Mesothelial cell of epicardium (in vitro differentiated cells): ENCODE data around the gene VPS41. TPM values are rescaled to one million over a fixed set of nuclear protein-coding genes. Genes with fewer than 3 reads are reported as not detected.

Experiments used
- DNase-seq, 2 experiments: peaks; one replicate each; pipeline ENCODE4 v3.0.0; 2021; ENCODE audit warnings: low spot score in 2 of 2; ENCODE audit not compliant: unreplicated experiment in 2 of 2
- H3K27ac Mint-ChIP-seq: 2 replicates; pipeline ENCODE4 v1.8.0; 2021; ENCODE audit warnings: mixed read lengths
- H3K27me3 Mint-ChIP-seq: 2 replicates; pipeline ENCODE4 v1.8.0; 2021; ENCODE audit warnings: low read depth, mixed read lengths
- H3K36me3 Mint-ChIP-seq: 2 replicates; pipeline ENCODE4 v1.8.0; 2021; ENCODE audit warnings: mixed read lengths
- H3K4me1 Mint-ChIP-seq: 2 replicates; pipeline ENCODE4 v1.8.0; 2021; ENCODE audit warnings: mixed read lengths
- H3K4me3 Mint-ChIP-seq: 2 replicates; pipeline ENCODE4 v1.8.0; 2021; ENCODE audit warnings: mild to moderate bottlenecking, moderate library complexity, mixed read lengths
- H3K9me3 Mint-ChIP-seq: 2 replicates; pipeline ENCODE4 v1.8.0; 2021; ENCODE audit warnings: mixed read lengths
- CTCF ChIP-seq: fragments of 200-600 bp; sonication (generic); IDR thresholded peaks from one replicate; pipeline ENCODE4 v1.5.0; 2021; ENCODE audit warnings: antibody characterized with exemption; ENCODE audit not compliant: unreplicated experiment
- total RNA-seq: library from RNA; stranded (reverse); gene quantifications from 3 replicates; pipeline ENCODE4 v1.2.1, GENCODE V29; 2021

The VPS41 gene
- total RNA-seq, 1 donor from 2014 or later: 104 TPM

- Mint-ChIP-seq H3K27me3 (no peaks in the 10 kb centered on the region), H3K27ac (no peak overlapping the region), H3K4me3 (no peak overlapping the region), H3K9me3 (no peaks in the 10 kb centered on the region), H3K4me1 (no peaks in the 10 kb centered on the region), H3K36me3 (peaks cover 13% of the 10 kb centered on the region)
- DNase-seq: no peak
- no peak for TF ChIP-seq CTCF
These were observed 151.1 kb downstream of the VPS41 start for GRCh38 chr7:38757931-38758330.

- no peak overlapping the region for H3K4me3 Mint-ChIP-seq
- no peak for TF ChIP-seq CTCF
- H3K4me1 Mint-ChIP-seq: no peaks in the 10 kb centered on the region
- peaks cover 25% of the 10 kb centered on the region for H3K36me3 Mint-ChIP-seq
- no peak overlapping the region for H3K27ac Mint-ChIP-seq
- no peak for DNase-seq
- no peaks in the 10 kb centered on the region for H3K9me3 Mint-ChIP-seq
- no peaks in the 10 kb centered on the region for H3K27me3 Mint-ChIP-seq
These were observed 152.5 kb downstream of the VPS41 start for GRCh38 chr7:38756521-38756920.

GRCh38 chr7:38753347-38753746 is 155.6 kb downstream of the VPS41 start:
- no peaks in the 10 kb centered on the region for H3K9me3 Mint-ChIP-seq
- no peaks in the 10 kb centered on the region for H3K27me3 Mint-ChIP-seq
- no peak for DNase-seq
- TF ChIP-seq CTCF: no peak
- H3K4me1 Mint-ChIP-seq: no peaks in the 10 kb centered on the region
- H3K4me3 Mint-ChIP-seq: no peak overlapping the region
- H3K36me3 Mint-ChIP-seq: peaks cover 34% of the 10 kb centered on the region
- no peak overlapping the region for H3K27ac Mint-ChIP-seq

DNA sequence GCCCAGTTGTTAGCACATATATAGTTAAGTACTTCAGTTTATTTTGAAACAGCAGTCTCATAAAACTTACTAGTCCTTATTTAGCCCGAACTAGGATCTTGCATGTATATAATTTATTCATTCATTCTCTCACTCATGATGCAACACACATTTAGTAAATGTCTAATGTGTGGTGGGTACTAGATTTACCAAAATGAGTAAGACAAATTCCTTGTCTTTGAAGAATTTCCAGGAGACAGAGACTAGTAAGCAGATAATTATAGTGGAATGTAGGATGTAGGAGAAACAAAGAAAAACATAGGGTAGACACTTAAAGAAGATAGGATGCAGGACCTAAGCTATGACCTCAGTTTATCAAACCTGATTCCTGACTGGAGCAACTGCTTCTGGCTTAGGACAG is 157.6 kb downstream of the VPS41 start:
- Mint-ChIP-seq H3K27me3 (no peaks in the 10 kb centered on the region), H3K4me1 (no peaks in the 10 kb centered on the region), H3K4me3 (no peak overlapping the region), H3K27ac (no peak overlapping the region), H3K36me3 (peaks cover 39% of the 10 kb centered on the region), H3K9me3 (no peaks in the 10 kb centered on the region)
- TF ChIP-seq CTCF: no peak
- no peak for DNase-seq

DNA sequence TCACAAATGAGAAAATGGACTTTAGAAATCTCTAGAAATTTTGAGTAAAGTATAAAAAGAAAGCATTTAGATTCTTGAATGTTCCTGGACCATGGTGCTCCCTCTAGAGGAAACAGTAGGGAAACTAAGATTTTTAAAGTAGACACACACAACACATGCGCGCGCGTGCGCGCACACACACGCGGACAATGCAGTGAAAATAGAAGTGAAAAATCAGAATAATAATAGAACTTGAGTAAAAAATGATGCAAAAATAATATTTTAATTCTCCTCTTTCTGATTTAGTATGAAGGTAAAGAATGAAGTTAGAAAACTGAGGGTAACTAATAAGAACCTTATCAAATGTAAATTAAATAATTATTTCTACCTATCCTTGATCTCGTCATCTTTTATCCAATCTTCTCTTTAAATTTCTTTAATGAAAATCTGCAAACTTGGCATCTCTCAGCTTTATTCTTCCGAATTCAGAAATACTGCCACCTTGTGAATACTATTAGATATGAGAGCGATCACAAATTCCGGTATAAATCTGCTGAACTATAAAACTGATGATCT is 160.9 kb downstream of the VPS41 start:
- no peaks in the 10 kb centered on the region for H3K9me3 Mint-ChIP-seq
- peaks cover 38% of the 10 kb centered on the region for H3K36me3 Mint-ChIP-seq
- H3K27me3 Mint-ChIP-seq: no peaks in the 10 kb centered on the region
- DNase-seq: no peak
- no peak overlapping the region for H3K27ac Mint-ChIP-seq
- no peak overlapping the region for H3K4me3 Mint-ChIP-seq
- no peaks in the 10 kb centered on the region for H3K4me1 Mint-ChIP-seq
- peak; percentile 37 for TF ChIP-seq CTCF

- Mint-ChIP-seq H3K36me3 (peaks cover 38% of the 10 kb centered on the region), H3K4me1 (no peaks in the 10 kb centered on the region), H3K4me3 (no peak overlapping the region), H3K27me3 (no peaks in the 10 kb centered on the region), H3K27ac (no peak overlapping the region), H3K9me3 (no peaks in the 10 kb centered on the region)
- no peak for TF ChIP-seq CTCF
- DNase-seq: no peak
These were observed 162.6 kb downstream of the VPS41 start for GRCh38 chr7:38746438-38746837.
